ENCODE data around the gene WNT8A. TPM values are rescaled to one million over a fixed set of nuclear protein-coding genes. Genes with fewer than 3 reads are reported as not detected.

WNT8A gene
- total and polyA plus RNA-seq, 2 of the 8 experiments (the other 6 are each of a cell fraction or from before 2014, with no cell fraction given) = 0.06 TPM; not detected in 1

DNA sequence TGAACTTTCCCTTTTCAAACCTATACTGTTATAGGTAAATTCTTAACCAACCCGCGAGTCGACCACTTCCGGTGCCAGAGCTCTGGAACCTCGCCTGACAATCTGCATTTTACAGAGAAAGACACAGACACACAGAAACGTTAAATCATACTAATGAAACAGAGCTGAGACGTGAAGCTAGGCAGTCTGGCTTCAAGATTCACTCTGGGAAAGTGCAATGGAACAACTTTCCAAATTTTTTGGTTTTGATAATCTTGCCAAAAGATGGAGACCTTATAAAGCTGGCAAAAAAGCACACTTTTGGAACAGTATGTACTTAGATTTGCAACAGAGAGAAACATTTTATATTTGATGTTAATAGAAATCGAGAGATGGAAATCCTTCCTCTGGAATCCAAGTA lies 15.9 kb upstream of the WNT8A start (continued):
- TF ChIP-seq CHD7 (IDR thresholded peaks at IDR 0.05; ENCODE audit: insufficient replicate concordance, low read length) = no peak
- TF ChIP-seq SP4 (IDR thresholded peaks at IDR 0.05; ENCODE audit: low read length) = no peak
- no peak for TF ChIP-seq SRF (IDR thresholded peaks at IDR 0.05; ENCODE audit: low read depth, low read length)
- TF ChIP-seq CTBP2 (IDR thresholded peaks at IDR 0.05; ENCODE audit: borderline replicate concordance, insufficient read depth, insufficient read length, low read length) = no peak
- TF ChIP-seq FOSL1 (IDR thresholded peaks at IDR 0.05; ENCODE audit: insufficient read depth, low read depth, low read length) = no peak
